ENCODE results near the gene SYMPK.

The SYMPK gene

DNA sequence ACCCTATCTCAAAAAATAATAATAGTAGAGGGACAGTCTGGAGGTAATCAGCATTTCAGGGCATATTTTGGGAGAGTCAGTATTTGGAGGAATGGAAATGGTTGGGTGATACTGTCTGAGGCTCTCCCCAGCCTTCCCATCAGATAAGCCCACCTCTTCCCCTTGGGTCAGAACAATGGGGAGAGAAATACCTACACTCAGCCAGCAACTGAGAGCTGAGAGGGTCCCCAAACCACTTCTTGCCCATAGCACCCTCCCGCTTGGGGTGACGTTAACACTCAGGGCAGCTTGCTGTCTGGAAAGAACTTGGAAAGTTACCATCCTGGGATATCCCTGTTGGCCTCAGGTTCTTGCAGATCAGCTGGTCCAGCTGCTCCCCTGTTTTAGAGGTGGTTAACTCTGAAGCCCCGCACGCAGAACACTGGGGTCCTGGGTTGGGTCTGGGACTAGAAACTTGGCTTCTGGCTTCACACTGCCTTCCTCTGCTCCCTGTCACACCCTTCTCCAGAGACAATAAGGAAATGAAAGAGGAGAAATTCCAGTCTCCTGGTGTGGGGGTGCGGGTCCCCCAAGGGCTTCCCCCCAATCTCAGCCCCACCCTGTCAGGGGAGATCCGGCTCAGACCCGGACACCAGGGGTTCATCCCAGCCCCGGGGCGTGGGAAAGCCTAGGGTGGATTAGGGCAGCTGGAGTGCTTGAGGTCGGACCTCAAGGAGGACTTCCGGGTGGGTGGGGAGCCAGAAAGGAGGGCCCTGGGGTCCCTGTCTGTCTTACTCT is 3.6 kb upstream of the SYMPK start:
- no peak for DNase-seq

DNA sequence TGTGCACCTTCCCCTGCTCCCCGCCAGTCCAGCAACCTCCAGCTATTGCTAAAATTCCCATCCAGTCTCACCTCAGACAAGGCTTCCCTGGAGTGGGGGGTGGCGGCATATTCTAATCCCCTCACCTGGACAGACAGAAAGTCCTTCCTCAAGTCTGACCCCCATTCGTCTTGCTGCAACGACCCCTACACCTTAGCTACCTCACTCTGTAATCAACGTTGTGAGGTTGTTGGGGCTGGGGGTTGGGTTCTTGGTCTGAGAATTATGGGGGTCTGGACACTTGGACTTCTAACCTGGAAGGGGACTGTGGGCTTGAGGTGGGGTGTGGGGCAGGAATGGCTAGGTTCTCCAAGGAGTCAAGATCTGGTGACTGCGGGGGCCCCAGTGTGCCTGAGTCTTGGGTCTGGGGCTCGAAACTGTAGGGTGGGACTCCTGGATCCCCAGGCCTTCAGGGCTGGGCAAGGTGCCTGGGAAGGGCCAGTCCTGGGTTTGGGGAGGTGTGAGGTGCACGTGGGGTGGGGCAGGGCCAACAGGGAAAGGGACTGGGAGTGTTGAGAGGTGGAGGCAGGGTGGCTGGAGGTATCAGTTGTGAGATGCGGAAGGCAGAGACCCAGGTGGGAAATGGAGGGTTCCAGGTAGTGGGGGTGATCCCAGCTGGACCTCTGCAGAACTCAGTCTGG is 2.5 kb upstream of the SYMPK start:
- no peak for DNase-seq

DNA sequence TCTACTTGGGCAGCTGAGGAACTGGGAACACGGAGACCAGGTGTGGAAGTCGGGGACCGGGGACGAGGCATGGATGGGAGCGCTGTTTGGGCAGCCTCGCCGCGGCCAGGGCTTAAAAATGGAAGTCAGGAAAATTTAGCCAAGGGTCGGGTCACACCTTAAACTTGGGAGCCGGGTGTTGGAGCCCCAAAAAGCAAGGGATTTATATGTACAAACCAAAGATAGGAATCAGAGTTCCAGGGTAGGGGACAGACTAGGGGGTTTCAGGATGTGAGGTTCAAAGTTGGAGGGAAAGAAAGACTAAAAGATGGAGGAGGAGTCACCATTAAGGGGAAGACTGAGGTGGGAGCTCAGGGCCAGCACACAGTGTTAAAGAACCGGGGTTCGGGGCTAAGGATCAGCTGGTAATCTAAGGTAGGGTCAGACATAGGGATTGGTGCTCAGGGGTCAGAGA is 1.7 kb upstream of the SYMPK start:
- no peak for DNase-seq

DNA sequence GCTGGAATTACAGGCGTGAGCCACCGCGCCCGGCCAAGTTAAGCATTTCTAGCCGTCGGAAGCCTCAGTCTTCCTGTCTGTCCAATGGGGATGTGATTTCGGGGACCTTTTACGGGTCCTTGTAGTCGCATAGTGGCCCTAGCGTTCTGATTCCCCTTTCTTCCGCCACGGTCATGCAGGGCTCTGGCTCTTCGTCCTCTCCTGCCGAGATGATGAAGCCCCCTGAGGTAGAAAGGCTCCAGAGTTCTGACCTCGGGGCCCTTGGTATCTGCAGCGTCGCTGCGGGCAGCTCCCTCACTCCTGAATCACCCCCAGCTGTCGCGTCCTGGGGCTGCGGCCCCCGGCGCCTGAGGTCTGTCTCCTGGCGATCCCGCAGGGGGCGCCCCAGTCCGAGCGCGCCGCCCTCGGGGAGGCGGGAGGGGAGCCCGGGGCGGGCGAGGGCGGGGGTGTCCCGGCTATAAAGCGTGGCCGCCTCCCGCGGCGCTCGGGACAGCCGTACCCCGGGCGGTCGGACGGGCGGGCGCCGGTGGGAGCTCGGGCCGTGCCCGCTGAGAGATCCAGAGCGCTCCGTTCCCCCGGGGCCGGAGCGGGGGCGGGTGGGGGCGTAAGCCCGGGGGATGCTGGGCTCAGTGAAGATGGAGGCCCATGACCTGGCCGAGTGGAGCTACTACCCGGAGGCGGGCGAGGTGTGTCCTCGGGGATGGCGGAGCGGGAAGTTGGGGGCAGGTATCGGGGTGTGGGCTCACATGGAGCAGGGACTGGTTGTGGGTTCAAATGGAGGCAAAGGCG is 1.1 kb upstream of the SYMPK start, which contains the start of gene FOXA3:
Gene FOXA3 (plus strand): TSS at position 487 of the 789 bp plus-strand sequence. CDS start 131 bp downstream, at position 618.
- DNase-seq, result peak; percentile 68

DNA sequence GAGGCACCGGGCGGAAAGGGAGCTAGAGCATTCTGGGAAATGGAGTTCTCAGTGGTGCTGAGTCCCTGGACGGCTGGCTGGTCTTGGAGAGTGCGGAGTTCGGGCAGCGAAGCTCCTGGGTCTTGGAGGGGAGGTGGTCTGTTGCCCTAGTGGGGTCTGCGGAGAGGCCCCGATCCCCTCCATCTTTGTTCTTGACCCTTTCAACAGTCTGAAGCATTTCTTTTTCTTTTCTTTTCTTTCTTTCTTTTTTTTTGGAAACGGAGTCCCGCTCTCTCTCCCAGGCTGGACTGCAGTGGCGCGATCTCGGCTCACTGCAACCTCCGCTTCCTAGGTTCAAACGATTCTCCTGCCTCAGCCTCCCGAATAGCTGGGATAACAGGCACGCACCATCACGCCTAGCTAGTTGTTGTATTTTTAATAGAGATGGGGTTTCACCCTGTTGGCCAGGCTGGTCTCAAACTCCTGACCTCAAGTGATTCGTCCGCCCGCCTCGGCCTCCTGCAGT is 440 bp upstream of the SYMPK start:
- DNase-seq, result no peak

DNA sequence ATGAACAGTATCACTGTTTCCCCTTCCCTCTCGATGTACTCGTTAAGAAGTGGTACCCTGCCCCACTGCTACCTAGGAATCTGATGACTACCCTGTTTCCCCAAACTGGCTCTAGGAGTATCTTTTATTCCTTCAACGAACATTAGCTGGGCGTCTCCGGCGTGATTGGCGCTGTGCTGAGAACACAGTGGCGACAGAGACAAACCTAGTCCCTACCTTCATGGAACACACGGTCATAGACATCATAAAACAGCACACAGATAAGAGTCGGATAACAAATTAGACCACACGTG is 730 bp downstream of the SYMPK start:
- no peak for DNase-seq

DNA sequence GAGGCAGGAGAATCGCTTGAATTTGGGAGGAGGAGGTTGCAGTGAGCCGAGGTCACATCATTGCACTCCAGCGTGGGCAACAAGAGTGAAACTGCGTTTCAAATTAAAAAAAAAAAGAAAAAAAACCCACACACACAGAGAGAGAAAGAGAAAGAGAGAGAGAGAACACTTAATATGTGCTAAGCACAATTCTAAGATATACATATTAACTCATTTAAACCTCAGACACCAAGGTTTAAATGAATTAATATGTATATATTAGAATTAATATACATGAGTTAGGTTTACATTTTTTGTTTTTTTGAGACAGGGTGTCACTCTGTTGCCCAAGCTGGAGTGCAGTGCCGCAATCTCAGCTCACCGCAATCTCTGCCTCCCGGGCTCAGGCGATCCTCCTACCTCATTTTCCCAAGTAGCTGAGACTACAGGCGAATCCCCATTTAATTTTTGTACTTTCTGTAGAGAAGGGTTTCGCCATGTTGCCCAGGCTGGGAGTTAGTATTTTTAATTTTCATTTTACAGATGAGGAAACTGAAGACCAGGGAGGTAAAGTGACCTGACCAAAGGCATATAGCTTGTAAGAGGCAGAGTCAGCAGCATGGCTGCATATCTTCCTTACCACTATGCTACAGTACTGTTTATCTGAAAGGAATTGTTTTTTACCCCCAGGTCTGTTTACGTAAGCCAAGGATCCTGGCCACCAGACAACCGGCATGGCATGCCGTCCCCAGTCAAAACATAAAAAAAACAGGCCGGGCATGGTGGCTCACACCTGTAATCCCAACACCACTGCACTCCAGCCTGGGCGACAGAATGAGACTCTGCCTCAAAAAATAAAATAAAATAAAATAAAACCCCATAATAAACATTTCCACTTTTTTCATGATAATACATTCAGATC is 2.3 kb downstream of the SYMPK start:
- DNase-seq, result no peak

DNA sequence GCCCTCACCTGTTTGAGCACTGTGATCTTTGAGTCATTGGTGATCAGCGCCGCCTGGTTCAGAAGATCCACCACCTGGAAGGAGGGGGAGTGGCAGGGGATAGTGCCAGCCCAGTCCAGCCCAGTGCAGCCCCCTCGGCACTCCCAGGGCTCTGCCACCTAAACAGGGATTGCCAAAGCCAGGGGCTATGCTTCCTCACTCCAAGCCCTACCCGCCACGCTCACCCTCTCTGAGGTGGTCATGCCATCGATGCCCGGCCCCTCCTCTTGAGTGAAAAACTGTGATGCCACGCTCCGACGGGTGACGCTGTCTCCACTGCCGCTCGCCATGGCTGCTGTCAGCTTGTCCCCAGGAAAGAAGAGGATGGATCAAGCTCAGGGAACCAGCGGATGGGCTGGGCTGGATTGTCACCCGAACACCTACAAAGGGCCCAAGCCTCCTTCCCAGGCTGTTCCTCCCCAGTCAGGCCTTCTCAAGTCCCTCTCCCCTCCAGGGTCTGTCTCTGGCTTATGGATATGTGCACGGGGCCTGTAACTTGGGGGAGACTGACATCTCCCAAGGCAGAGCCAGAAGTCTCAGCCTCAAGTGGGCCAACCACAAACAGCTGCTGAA is 8.7 kb downstream of the SYMPK start:
- no peak for DNase-seq

DNA sequence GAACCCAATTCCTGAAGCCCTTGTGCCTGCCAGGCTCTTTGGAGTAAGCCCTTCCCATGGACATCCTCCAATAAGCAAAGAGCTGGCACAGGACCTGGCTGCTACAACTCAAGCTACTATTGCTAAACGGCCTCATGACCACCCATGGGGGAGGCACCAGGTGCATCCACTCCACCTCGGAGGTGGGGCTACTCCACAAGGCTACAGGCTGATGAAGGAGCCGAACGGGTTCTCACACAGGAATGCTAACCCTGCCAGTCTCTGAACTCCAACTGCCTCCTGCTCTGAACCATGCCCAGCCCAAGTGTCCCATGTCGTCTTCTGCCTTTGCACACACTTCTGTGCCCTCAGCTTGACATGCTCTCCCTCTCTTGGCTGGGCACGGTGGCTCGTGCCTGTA is 10.0 kb downstream of the SYMPK start:
- DNase-seq, result no peak

DNA sequence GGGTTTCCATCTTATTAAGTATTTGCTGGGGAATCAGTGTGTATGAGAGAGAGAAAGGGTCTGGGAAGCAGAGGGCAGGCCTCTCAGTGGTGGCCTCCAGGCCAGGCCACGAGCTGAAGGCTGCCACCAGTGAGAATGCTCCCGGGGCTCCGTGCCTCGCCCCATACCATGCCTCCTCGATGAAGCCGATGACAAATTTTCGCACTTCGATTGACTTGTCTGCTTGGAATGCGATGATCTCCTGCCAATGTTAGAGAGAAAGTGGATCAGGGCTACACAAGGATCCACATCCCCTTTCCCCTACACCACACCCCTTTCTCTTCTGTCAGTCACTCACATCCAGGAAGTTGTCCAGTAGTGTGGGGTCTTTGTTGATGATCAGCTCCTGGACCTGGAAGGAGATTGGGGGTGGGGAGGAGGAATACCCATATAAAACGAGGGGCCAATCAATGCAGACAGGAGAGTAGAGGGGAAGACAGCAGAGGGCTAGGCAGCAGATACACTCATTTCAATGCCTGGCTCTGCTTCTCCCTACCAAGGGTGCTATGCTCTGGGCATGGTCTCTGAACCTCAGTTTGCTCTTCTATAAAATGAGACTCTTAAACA is 10.7 kb downstream of the SYMPK start:
- no peak for DNase-seq

DNA sequence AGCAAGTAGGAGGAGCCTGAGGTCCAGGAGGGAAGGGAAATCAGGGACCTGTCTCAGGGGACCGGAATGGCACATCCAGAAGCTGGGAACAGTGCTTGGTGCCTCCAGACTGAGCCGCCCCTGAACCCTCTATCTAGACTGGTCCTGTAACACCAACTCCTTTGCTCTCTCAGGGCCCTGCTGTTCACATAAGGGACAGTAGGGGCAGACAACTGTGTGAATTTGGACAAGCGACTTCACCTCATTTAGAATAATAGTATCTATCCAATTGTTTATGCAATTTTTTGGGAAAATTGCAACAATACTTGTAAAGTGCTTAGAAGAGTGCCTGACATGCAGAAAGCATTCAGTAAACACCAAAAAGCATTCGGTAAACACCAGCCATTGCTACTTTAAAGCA is 14.0 kb downstream of the SYMPK start:
- no peak for DNase-seq

DNA sequence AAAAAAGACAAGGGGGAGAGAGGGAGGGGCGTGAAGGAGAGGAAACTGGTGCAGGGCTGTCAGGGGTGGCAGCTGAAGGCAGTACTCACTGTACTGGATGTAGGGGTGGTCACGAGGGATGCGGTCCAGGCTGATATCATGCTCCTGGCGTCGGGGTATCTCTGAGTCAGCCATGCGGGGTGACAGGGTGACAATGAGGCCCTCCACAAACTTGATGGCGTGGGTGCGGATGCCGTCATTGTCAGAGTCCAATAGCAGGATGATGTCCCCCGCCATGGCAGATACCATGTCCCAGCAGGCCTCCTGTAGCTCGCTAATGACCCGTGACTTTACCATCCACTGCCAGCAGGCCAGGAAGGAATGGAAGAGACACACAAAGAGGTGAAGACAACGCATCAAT is 15.3 kb downstream of the SYMPK start:
- DNase-seq, result no peak

DNA sequence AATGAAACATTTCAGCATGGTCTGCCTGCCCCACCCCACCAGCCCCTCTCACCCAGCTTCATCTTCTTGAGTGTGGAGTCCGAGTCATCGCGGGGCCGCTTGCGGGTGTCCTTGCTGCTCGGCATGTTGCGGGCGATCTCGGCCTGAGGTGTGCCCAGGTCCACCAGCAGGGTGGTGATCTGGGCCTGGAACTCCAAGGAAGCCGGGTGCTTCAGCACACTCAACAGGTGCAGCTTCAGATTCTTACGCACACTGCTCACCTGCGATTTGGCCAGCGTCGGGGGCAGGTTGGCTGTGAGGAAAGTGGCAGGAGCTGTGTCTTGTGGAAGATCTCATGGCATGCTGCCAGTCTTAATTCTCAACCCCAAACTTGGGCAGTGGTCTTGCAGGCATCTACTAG is 20.7 kb downstream of the SYMPK start:
- no peak for DNase-seq

DNA sequence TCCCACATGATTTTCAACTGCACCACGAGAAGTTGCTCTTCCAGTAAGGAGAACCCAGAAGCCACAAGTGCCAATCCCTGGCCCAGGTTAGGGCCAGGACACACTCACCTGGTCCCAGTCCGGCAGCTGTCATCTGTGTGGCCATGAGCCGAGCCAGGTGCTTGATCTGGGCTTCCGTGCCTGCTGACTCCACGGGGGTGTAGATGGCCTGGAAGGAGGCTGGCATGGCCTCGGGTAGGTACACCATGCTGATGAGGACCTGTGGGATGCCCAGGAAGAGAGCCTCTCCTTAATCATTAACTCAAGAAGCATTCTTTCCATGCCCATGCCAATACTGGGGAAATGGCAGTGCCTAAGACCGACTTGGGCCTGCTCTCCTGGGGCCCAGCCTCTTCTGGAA is 28.0 kb downstream of the SYMPK start:
- no peak for DNase-seq

DNA sequence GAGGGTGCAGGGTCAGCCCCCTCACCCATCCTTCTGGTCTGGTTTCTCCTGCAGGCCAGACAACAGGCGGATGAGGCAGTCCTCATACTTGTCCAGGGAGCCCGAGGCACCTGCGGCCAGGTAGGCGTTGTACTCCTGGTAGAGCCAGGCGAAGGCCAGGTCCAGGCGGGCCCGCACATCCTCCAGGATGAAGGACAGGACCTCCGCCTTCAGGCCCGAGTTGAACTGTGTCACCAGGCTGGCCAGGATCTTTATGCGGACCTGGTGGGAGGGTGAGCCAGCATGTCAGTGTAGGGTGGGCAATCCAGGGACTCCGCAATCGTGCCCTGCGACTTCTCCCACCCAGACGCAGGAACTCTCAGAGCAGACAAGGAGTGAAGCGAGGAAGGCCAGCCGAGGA is 34.0 kb downstream of the SYMPK start:
- DNase-seq, result no peak

DNA sequence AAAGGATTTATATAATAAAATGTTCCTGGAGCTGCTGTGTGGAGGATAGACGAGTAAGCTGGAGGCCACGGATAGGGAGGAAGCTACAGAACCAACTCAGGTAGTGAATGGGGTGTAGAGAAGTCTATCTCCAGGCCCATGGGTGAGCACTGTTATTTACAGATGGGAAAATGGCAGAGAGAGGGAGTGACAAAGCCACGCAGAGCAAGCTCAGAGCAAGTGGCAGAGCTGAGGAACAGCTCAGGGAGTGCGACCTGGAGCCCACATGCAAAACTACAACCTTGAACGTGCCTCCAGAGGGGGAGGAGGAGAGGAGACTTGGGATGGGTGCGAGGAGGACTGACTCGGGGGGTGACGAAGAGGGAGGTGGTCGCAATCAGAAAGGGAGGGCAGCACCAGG is 34.4 kb downstream of the SYMPK start:
- no peak for DNase-seq

DNA sequence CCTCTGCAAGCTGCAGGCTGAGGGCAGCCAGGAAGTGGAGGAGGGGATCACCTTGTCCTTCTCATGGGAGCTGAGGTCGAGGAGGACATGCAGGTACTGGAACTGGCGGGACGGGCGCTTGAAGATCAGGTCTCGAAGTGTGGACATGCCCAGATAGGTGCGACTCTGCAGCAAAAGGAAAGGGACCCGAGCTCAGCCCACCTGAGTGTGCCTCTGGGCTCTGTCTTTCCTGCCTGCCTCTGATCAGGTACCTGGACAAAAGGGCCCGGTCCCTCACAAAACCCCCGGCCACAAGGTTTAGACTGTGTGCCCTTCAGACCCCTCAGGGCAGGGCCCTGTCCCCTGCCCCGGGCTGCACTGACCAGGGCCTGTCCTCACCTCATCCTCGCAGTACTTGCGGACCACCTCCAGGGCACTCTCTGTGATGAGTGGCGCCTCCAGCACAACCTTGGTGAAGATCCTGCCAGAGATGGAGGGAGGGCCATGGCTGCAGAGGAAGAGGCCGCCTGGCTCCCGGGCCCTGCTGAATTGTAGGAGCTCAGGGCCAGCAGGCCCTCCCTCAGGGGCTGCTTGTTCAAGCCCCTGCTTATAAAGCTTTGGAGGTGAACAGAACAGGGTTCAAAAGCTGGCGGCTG is 35.4 kb downstream of the SYMPK start:
- no peak for DNase-seq

DNA sequence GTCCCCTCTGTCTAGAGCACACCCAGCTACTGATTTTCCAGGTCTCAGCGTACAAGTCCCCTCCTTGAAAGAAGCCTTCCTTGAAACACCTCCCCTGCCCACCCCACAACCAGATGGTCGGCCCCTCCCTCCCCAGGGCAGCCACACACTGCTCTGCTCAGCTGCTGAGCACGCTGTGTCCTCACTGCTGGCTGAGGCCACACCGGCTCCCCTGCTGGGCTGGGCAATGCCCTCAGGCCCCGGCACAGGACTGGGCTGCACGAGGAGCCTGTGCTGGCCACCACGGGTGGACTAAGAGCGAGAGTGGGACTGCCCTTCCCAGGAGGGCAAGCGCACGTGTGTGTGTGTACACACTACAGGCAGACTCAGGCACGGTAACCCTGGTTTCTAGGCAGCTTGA is 36.0 kb downstream of the SYMPK start:
- no peak for DNase-seq

DNA sequence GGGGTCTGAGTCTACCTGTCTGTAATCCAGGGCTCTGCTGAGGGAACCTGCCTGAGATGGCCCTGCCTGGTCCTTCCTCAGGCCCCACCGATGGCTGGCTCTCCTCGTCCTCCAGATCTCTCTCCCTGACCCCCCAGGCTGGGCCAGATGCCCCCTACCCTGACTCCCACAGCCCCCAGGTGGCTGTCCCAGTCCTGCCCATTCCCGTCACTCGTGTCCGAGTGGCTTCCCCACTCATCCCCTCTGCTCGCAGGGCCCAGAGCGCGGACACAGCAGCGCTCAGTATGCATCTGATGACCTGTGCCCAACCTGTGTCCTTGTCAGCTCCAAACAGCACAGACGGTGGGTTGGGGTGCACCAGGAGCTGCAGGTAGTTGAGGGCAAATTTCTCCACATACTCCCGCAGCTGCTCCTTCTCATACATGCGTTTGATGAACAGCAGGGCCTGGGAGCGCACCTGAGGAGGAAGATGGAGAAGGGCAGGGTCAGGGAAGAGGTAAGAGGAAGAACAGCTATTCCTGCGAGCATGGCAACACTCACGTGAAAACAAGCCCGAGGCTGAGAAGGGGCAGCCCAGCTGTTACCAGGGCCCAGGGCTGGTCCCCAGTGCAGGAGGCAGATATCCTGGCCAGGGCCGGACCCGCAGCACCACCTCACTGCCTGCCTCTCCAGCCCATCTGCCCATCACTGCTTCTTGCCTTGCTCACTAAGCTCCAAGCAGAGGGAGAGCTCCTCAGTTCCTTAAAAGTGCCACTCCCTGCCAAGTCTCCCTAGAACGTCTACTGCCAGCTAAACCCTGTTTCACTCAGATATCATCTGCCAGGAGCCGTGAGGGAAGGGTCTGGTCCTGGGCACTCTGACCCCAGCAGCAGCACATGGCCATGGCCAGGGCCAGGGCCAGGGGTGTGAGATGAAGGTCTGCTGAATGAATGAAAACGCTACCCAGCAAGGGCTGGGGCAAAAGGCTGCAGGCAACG is 36.7 kb downstream of the SYMPK start:
- DNase-seq, result no peak

DNA sequence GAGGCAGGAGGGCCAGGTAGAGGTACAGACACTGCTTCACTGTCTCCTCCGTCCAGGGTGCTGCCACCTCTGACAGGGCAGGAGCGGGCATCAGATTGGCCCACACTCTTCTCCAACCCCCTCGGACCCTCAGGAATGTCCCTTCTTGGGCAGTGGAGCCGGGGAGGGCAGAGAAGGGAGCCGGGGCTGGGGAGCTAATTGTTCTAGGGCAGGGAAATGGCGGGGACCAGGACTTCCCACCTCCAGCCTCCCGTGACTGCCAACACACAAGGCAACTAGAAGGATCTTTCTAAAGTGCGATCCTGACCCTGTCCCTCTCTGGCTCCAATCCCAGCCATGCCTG is 37.7 kb downstream of the SYMPK start:
- DNase-seq, result no peak
